NCI-H2196 treated with DMSO at 0.1 percent for 48 hours (cell line): ENCODE results near the gene SPINK1.
"Not testable (repeated sequence)": the region's sequence is repeated elsewhere in the genome, so short reads cannot be mapped to it uniquely, and the experiment has no call there.

Experiments used
- DNase-seq: peaks from one replicate; lab custom pipeline; 2025; ENCODE audit not compliant: unreplicated experiment; lab: John Stamatoyannopoulos, UW

The SPINK1 gene, protein sequence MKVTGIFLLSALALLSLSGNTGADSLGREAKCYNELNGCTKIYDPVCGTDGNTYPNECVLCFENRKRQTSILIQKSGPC

DNA sequence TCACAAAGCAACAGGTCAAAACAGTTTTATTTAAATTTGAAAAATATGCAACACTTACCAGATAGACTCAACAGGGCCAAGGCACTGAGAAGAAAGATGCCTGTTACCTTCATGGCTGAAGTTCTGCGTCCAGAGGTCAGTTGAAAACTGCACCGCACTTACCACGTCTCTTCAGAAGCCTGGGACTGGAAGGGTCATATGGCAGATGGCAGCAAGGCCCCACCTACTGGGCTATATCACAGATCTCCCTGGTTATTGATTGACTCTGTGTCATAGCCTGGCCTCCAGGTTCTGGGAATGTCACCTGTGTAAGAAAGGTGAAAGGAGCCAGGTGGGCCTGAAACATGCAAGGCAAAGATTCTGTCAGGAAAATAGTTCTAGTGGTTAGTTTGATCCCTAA lies at the start of gene SPINK1:
TSS of gene SPINK1 (minus strand) at position 207 of the 400 bp plus-strand sequence. CDS start at position 113, 94 bp downstream.
- no peak for DNase-seq

DNA sequence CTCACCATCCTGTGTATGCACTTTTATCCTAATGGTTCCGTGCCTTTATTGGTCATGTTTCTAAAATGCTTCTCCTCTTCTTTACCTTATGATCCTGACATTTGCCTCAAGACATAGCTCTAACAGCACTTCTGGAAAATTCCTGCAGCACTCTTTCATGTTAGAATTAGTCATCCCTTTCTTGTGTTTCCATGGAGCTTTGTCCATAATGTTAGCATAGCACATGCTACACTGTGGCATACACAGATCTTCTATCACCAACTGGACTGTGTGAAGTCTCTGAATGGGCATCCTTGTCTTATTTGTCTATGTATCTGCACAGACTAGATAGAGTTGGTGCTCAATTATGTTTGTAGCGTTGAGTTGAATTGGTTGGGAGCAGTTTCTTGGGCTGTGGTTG lies 49.0 kb upstream of the SPINK1 start:
- DNase-seq = no peak

- no peak for DNase-seq
Measured at GRCh38 chr5:147879784-147880183, 48.3 kb upstream of the SPINK1 start.

DNA sequence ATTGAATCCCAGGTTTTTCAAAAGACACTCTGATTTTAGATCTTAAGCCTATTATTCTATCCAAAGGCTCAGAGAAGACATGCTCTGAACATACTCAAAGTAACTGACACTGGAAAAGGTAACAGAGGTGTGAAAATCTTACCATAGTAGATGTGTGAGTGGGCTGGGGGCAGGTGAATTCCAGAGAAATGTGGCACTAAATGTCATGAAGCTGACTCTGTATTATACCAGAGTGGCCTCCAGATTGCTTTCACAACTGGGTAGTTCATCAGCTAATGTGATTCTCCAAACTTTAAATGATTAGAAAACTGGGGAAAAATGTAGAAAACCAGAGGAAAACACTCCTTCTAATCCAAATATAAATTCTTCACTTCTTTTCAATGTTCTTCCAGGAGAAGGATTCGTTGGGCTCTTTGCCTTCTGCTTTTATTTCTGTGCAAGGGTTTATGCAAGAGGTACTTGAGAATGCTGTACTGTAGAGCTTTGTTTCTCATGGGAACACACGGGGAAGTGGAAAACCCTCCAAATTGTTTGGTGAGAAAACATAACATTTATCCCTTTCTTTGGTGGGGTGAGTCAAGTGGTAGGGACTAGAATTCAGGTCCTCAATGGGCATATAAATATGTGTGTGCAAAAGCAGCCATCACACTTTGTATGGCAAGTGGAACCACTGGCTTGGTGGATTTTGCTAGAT lies 46.7 kb upstream of the SPINK1 start, which contains the start of gene SCGB3A2:
TSS of gene SCGB3A2 (plus strand) at position 646 of the 694 bp plus-strand sequence. CDS start 93 bp downstream, outside the sequence.
- DNase-seq = no peak

DNA sequence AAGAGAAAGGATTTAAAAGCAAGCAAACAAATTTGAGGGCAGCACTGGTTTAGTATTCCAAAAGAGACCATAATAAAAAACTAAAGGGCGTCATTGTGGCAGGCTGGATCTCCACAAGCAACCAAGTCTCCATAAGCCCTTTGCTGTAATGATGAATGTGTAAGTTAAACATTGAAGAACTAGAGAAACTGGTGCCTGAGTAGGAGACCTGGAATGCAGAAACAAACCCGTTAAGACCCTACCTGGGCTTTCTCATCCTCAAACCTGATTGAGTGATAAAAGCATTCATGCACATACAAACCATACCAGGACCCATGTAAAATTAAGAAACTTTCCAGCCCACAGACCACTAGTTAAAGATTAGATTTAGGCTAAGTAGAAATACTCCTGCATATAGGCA lies 45.2 kb upstream of the SPINK1 start:
- no peak for DNase-seq

DNA sequence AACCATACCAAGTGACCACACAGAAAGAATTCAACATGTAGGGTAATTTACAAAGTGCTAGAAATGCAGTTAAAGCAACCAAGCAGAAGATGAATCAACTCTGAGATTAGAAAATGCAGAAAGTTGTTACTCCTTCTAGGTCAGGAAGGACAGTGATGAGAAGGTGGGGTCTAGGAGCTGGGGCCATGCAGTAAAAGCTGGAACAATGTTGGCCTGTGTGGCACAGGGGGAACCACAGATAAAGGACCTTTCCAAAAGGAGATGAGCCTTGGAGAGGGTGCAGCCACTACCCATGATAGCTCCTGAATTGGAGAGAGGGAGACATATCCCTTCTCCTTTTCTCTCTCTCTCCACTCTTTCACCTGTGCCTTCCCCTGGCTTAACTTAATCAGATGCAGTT lies 44.7 kb upstream of the SPINK1 start:
- no peak for DNase-seq

GRCh38 chr5:147874910-147875367 lies 43.5 kb upstream of the SPINK1 start:
- DNase-seq = no peak

DNA sequence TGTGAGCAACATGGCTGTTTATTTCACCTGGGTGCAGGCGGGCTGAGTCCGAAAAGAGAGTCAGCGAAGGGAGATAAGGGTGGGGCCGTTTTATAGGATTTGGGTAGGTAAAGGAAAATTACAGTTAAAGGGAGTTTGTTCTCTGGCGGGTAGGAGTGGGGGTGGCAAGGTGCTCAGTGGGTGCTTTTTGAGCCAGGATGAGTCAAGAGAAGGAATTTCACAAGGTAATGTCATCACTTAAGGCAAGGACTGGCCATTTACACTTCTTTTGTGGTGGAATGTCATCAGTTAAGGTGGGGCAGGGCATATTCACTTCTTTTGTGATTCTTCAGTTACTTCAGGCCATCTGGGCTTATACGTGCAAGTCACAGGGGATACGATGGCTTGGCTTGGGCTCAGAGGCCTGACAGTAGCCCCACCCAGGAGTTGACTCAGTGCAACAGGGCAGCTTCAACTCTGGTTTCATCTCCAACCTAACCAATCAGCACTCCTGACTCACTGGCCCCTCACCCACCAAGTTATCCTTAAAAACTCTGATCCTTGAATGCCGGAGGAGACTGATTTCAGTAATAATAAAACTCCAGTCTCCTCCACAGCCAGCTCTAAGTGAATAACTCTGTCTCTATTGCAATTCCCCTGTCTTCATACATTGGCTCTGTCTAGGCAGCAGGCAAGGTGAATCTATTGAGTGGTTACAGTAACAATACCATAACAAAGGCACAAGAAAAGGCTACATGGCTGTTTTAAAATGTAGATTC lies 42.8 kb upstream of the SPINK1 start:
- not testable (repeated sequence) for DNase-seq

DNA sequence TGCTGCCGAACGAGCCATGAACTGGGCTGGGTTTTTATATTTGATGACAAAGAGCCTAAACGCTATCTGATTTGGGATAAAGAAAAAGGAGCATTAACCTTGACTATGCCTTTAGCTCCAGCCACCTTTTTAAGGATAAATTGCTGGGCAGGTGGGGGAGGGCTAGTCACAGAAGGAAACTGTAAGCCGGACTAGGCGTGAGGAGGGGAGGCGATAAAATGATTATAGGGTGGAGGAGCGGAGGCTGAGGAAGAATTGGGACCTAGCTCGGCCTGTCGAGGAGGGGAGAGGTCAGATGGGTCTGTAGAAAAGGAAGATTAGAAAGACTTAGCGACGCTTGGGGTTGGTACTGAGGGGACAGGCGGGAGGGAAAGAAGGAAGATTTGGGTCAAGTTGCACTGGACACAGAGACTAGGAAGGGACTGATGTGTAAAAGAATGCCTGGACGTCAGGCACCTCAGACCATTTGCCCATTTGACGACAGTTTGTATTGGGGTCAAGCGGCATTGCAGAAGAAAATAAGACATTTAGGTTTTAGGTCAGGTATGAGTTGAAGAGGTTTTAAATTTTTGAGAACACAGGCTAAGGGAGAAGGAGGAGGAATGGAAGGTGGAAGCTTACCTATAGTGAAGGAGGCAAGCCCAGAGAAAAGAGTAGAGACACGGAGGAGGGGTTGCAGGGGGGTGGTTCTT lies 41.4 kb upstream of the SPINK1 start:
- not testable (repeated sequence) for DNase-seq

GRCh38 chr5:147871980-147872549 lies 40.6 kb upstream of the SPINK1 start:
- DNase-seq = not testable (repeated sequence)

- DNase-seq = not testable (repeated sequence)
Measured at GRCh38 chr5:147869892-147870291, 38.4 kb upstream of the SPINK1 start.

GRCh38 chr5:147869112-147869511 lies 37.6 kb upstream of the SPINK1 start:
- DNase-seq = no peak

DNA sequence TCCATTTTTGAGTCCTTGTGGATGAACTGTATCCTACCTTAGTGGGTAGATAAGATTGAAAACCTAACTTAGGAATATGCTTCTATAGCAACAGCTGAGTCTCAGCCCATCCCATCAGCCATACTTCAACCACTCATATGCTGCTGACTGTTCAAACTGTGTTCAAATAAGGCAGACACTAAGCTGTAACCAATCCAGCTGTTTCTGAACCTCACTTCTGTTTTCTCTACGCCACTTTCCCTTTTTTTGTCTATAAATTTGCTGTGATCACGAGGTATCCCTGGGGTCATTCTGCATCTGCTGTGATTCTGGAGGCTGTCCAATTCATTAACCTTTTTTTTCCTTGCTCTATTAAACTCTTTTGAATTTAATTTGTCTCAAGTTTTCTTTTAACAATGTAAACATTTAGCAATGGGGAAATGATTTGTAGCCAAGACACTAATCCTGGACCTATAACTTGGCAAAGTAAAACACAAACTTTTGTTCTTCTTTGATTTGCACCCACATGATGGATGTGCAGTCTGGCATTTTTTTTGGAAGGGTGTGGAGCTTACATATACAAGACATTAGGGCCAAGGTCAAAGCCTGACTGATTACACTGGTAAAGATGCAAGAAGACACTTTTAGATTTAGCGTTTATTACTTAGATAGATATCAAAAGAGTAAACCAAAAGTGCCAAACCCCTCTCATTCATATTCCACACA lies 32.1 kb upstream of the SPINK1 start:
- no peak for DNase-seq

- DNase-seq = no peak
Measured at GRCh38 chr5:147860641-147861025, 29.2 kb upstream of the SPINK1 start.

DNA sequence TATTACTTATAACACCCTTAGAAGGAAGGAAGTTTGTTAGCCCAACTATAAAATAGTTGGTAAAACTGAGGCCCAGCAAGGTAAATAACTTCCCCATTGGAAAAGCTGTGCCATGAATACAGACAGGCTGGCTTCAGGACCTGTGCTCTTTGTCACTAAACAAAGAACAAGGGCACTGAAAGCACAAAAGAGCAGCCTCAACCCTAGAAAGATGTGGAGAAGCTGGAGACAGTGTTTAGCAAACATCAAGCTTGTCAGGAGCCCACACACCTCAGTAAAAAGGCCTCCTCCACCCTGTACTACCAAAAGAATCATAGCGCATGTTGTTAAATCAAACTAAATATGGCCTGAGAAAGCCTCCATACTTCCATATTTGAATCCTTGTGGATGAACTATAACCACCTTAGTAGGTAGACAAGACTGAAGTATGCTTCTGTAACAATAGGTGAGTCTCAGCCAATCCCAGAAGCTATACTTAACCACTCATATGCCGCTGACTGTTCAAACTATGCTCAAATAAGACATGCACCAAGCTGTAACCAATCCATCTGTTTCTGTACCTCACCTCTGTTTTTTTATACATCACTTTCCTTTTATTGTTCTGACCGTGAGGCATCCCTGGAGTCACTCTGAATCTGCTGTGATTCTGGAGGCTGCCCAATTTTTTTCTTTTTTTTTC lies 28.6 kb upstream of the SPINK1 start:
- no peak for DNase-seq

DNA sequence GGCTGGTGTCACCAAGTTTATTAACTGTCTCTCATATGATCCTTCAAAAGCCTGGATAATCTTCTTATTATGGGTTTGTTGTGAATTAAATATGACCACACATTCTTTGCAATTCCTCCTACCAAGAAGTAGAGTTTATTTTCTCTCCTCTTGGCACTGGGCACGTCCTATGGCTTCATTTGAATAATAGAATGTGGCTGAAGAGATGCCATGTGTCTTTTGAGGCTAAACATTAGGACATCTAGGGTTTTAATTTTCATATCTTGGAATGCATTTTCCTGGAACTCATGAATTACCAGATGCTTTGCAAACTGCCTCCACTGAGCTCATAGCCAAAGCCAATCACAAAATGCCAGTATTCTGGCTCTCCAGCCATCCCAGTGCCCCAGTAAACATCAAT lies 27.1 kb upstream of the SPINK1 start:
- DNase-seq = no peak

DNA sequence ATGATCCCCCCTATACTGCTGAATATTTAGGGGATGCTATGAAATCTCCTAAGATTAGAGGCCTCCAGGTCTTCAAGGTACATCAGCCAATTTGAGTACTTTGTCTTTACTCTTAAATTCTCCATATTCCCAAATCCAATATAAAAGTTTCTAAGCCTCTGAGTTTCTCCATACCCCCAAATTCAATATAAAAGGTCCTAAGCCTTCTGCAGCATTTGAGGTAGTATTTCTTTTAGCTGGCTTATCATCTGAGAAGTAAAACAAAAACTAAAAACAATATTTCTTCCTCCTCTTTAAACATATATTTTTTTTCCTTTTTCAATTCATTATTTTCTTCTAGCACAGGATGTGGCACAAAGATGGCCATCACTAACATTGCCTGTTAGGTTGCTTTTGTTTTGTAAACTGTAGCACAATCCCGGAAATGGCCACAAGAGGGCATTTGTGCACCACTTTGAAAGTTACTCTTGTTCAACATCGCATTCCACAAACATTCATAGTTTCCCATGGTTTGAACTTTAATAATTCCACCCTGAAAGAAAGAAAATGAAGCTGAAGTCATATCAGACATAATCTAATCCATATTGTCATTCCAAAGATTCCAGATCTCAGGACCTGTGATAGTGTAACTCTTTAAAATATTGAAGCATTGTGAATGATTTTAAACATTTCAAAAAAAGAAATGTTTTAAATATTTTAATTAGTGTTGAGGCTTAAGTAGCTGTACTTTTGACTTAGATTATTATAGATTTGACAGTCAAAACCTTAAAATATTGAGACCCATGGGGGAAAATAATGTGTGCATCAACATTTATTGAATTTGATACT lies 26.0 kb upstream of the SPINK1 start:
- DNase-seq = no peak

GRCh38 chr5:147856801-147857200 lies 25.3 kb upstream of the SPINK1 start:
- no peak for DNase-seq

GRCh38 chr5:147855774-147856069 lies 24.3 kb upstream of the SPINK1 start:
- DNase-seq = no peak
